WTC11 (cell line): ENCODE results near the gene DDC.

Source experiments
- CTCF ChIP-seq: fragments of 200-600 bp; IDR thresholded peaks from 2 replicates; pipeline ENCODE4 v1.8.0; 2022; ENCODE audit warnings: antibody characterized with exemption
- E2F5 ChIP-seq: sonication (generic); formaldehyde crosslinking; IDR thresholded peaks from 2 replicates; pipeline ENCODE4 v1.8.1; 2022; ENCODE audit warnings: mild to moderate bottlenecking, moderate library complexity, missing genetic modification reagents
- SMAD4 ChIP-seq: sonication (generic); formaldehyde crosslinking; IDR thresholded peaks from 2 replicates; pipeline ENCODE4 v1.8.0; 2022; ENCODE audit warnings: mild to moderate bottlenecking, missing genetic modification reagents
- ZNF121 ChIP-seq: sonication (generic); formaldehyde crosslinking; IDR thresholded peaks from 2 replicates; pipeline ENCODE4 v1.8.0; 2023; ENCODE audit warnings: missing genetic modification reagents

GRCh38 chr7:50448823-50449222, 116.4 kb downstream of the DDC start:
- TF ChIP-seq SMAD4 (no peak), CTCF (no peak), E2F5 (no peak), ZNF121 (CRISPR knock-in tag) (no peak)
